AG09309 (cell line): ENCODE measurements around the gene TAPT1.

Experiments
- DNase-seq: peaks from one replicate; pipeline ENCODE4 v3.0.0-alpha.2; 2010; ENCODE audit warnings: low read depth
- H3K4me3 ChIP-seq: 2 replicates; pipeline ENCODE4 v1.5.1; 2011; ENCODE audit warnings: mild to moderate bottlenecking, low read depth, low read length, moderate library complexity; ENCODE audit not compliant: control insufficient read depth
- TF ChIP-seq, protein P1 (sequence below): IDR thresholded peaks from 2 replicates; pipeline ENCODE4 v1.5.1; 2011; ENCODE audit warnings: mild to moderate bottlenecking, low read depth, low read length, inconsistent platforms; ENCODE audit not compliant: insufficient read depth, control insufficient read depth; ENCODE audit errors: missing control alignments

The TAPT1 gene

DNA sequence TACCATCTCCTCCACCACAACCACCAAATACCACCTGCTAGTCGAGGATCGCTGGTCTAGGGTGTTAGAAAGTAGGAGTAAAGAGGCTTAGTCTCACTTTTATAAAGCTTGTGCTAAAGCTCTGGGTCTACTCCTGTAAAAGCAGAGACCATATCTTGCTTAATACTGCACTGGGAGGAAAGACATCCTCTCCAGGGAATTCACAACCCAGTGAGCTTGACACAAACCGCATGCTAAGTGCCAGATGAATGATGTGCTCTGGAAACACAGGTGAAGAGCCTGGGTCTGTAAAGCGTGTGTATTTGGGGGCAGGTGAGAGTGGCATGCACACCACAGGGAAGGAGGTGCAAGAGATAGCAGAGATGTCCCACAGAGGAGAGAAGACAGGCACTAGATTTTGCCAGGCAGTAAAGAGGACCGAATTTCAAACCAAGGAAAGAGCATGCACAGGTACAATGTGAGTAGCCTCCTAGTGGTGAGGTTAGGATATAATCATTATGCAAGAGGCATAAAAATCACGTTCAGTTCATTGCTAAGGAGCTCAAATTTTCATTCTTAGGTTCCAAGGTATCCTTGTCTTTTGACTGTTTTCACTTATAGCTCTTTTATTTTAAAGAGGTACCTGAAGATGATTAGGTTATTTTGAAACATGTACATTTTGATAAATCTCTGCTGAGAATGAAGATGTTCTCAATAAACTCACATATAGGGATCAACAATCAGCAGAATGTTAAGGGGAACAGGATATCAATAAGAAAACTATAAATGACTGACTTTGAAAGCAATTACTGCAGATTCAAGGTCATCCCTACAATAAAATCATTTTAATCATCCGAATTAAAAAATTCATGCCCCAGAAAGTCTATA, 20.7 kb downstream of the TAPT1 start:
- TF ChIP-seq, protein P1, sequence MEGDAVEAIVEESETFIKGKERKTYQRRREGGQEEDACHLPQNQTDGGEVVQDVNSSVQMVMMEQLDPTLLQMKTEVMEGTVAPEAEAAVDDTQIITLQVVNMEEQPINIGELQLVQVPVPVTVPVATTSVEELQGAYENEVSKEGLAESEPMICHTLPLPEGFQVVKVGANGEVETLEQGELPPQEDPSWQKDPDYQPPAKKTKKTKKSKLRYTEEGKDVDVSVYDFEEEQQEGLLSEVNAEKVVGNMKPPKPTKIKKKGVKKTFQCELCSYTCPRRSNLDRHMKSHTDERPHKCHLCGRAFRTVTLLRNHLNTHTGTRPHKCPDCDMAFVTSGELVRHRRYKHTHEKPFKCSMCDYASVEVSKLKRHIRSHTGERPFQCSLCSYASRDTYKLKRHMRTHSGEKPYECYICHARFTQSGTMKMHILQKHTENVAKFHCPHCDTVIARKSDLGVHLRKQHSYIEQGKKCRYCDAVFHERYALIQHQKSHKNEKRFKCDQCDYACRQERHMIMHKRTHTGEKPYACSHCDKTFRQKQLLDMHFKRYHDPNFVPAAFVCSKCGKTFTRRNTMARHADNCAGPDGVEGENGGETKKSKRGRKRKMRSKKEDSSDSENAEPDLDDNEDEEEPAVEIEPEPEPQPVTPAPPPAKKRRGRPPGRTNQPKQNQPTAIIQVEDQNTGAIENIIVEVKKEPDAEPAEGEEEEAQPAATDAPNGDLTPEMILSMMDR: peak; percentile 66
- no peak overlapping the region for H3K4me3 ChIP-seq
- DNase-seq: no peak

DNA sequence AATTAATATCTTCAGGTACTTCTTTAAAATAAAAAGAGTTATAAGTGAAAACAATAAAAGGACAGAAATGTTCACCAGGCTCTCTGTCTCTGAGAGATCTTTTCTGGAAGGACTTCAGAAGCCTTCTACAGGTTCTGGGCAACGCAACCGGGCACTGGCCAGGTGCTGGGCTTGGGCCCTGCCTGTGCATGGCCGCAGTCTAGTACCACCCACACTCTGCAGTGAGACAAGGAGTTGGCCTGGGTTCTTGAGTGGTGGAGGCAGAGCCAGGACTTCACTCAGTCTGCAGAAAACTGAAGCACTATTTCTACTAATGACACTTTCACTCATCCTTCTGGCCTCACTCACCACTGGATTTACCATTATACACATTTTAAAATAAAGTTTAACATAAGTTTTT, 21.8 kb downstream of the TAPT1 start:
- TF ChIP-seq, protein P1: no peak
- no peak for DNase-seq

DNA sequence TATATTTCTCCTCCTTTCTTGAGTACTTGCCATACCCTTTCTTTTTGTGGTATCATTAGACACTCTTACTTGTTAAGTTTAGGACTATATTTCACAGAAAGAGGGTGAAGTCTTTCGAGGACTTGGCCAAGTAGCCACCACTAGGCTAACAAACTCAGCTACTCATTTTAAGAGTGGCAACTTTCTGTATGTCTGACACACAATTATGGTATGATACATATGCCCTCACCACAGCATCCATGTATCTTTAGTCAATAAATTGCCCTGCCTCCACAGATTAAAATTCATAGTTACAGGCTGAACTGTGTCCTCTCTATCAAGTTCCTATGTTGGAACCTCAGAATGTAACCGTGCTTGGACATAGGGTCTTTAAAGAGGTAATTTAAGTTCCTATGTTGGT, 23.2 kb downstream of the TAPT1 start:
- TF ChIP-seq, protein P1: no peak
- DNase-seq: no peak
- no peak overlapping the region for H3K4me3 ChIP-seq

More for the DNA sequence above, 21.8 kb downstream of the TAPT1 start:
- no peak overlapping the region for H3K4me3 ChIP-seq

DNA sequence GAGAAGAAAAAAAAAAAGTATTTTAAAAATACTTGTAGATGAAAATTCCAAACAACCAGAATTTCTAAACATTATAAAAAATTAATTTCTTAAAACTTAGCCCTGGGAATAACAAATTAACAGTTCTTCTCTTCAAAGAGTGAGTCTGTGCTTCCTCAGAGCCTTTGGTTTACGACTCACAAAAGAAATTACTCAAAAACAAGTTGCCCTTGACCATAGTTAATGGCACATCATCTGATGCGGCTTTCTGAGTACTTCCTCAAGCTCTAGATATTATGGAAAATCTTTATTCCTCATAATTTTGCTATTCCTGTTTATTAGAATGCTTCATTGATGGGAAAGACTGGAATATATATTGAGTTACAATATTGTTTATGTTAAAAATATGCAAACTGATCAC, 23.7 kb downstream of the TAPT1 start:
- H3K4me3 ChIP-seq: no peak overlapping the region
- TF ChIP-seq, protein P1: no peak
- DNase-seq: no peak

- TF ChIP-seq, protein P1: peak; percentile 34
- no peak overlapping the region for H3K4me3 ChIP-seq
- no peak for DNase-seq
These were observed 27.2 kb downstream of the TAPT1 start for GRCh38 chr4:16199093-16199492.

DNA sequence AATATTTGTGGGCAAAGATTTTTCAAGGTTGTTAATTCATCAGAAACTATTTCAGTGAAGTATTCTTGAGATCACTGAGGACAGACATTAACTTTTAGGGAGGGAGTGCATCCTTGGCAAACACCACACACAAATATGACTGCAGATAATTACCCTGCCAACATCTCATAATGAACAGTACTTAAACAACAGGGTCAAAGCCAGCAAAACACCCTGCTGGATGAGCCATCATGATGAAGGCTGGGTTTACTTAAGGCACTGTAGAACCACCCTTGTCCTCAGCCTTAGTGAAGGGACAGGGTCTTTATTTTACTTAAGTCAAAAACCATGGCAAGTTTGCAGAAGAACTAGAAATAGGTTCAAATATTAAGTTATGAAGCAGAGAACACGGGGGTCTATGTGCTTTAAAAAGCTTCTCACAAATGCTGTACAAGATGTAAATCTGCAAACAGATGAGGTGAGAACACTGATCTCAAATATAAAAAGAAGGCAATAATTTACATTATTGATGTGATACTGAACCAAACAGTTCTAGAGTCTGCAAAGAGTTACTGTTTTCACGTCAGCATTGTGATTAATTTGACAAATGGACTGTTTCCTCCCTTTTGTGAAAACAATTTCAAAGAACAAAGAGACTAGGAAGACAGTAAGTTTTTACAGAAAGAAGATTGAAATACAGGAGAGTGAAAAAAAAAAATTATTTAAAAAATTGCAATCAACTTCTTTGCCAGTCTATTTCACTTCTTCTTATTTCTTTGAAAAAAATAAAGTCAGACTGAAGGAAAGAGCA, 28.2 kb downstream of the TAPT1 start:
- no peak overlapping the region for H3K4me3 ChIP-seq
- TF ChIP-seq, protein P1: no peak
- no peak for DNase-seq
